Measurements from ENCODE around the gene RNF212.

The RNF212 gene

GRCh38 chr4:1030031-1030430 lies 83.3 kb downstream of the RNF212 start:
- H3K4me3 ChIP-seq (ENCODE audit: low read depth in 1 of 2, low read length in 2 of 2) = no peak overlapping the region
- H3K9ac ChIP-seq (ENCODE audit: low read depth in 1 of 2, low read length in 2 of 2) = no peak overlapping the region
- H3K27ac ChIP-seq (ENCODE audit: low read depth, low read length) = no peak overlapping the region
- H3K36me3 ChIP-seq (ENCODE audit: control insufficient read depth in 1 of 2, insufficient read depth in 2 of 2, low read length in 2 of 2) = peaks cover 3 to 10% of the 10 kb centered on the region in 2 donors
- H3K9me3 ChIP-seq (ENCODE audit: control insufficient read depth in 1 of 2, low read length in 2 of 2) = no peaks in the 10 kb centered on the region
- H3K27me3 ChIP-seq (ENCODE audit: control insufficient read depth in 1 of 2, insufficient read depth in 2 of 2, low read length in 2 of 2) = peaks cover 8 to 40% of the 10 kb centered on the region in 2 donors
- H3K4me1 ChIP-seq (ENCODE audit: control insufficient read depth in 1 of 2, insufficient read depth in 2 of 2, low read length in 2 of 2) = peaks cover 8 to 12% of the 10 kb centered on the region in 2 donors

DNA sequence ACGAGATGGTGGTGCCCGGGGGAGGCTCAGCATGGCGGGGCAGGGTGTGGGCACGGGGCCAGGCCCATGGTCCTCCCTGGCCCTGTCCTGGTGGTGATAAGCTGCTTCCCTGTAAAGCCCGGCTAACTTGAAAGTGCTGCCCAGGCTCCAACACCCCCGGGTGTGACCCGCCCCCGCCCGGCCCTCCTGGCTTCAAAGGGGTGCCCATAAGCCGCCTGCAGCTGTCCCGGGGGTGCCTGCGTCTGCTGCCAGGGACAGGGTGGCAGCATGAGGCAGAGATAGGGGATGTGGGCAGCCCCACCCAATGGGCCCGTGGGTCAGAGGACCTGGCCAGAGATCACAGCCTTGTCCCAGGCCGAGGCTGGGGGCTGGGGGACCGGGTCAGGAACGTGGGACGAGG lies 83.8 kb downstream of the RNF212 start:
- Histone ChIP-seq H3K27ac (ENCODE audit: low read depth, low read length) (no peak overlapping the region), H3K27me3 (ENCODE audit: control insufficient read depth in 1 of 2, insufficient read depth in 2 of 2, low read length in 2 of 2) (peaks cover 8 to 40% of the 10 kb centered on the region in 2 donors), H3K9me3 (ENCODE audit: control insufficient read depth in 1 of 2, low read length in 2 of 2) (no peaks in the 10 kb centered on the region), H3K36me3 (ENCODE audit: control insufficient read depth in 1 of 2, insufficient read depth in 2 of 2, low read length in 2 of 2) (peaks cover 3 to 12% of the 10 kb centered on the region in 2 donors), H3K9ac (ENCODE audit: low read depth in 1 of 2, low read length in 2 of 2) (no peak overlapping the region), H3K4me3 (ENCODE audit: low read depth in 1 of 2, low read length in 2 of 2) (no peak overlapping the region), H3K4me1 (ENCODE audit: control insufficient read depth in 1 of 2, insufficient read depth in 2 of 2, low read length in 2 of 2) (peaks cover 8 to 13% of the 10 kb centered on the region in 2 donors)

- H3K36me3 ChIP-seq (ENCODE audit: control insufficient read depth in 1 of 2, insufficient read depth in 2 of 2, low read length in 2 of 2) = peaks cover 3 to 12% of the 10 kb centered on the region in 2 donors
- peaks cover 5 to 13% of the 10 kb centered on the region in 2 donors for H3K4me1 ChIP-seq (ENCODE audit: control insufficient read depth in 1 of 2, insufficient read depth in 2 of 2, low read length in 2 of 2)
- no peaks in the 10 kb centered on the region for H3K9me3 ChIP-seq (ENCODE audit: control insufficient read depth in 1 of 2, low read length in 2 of 2)
- H3K27ac ChIP-seq (ENCODE audit: low read depth, low read length) = no peak overlapping the region
- no peak overlapping the region for H3K4me3 ChIP-seq (ENCODE audit: low read depth in 1 of 2, low read length in 2 of 2)
- H3K27me3 ChIP-seq (ENCODE audit: control insufficient read depth in 1 of 2, insufficient read depth in 2 of 2, low read length in 2 of 2) = peaks cover 8 to 36% of the 10 kb centered on the region in 2 donors
- H3K9ac ChIP-seq (ENCODE audit: low read depth in 1 of 2, low read length in 2 of 2) = no peak overlapping the region
Measured at GRCh38 chr4:1028574-1029220, 84.7 kb downstream of the RNF212 start.

GRCh38 chr4:1027915-1028238 lies 85.5 kb downstream of the RNF212 start:
- H3K9ac ChIP-seq (ENCODE audit: low read depth in 1 of 2, low read length in 2 of 2) = no peak overlapping the region
- H3K36me3 ChIP-seq (ENCODE audit: control insufficient read depth in 1 of 2, insufficient read depth in 2 of 2, low read length in 2 of 2) = peaks cover 3 to 12% of the 10 kb centered on the region in 2 donors
- peaks cover 8 to 28% of the 10 kb centered on the region in 2 donors for H3K27me3 ChIP-seq (ENCODE audit: control insufficient read depth in 1 of 2, insufficient read depth in 2 of 2, low read length in 2 of 2)
- no peak overlapping the region for H3K4me3 ChIP-seq (ENCODE audit: low read depth in 1 of 2, low read length in 2 of 2)
- no peak overlapping the region for H3K27ac ChIP-seq (ENCODE audit: low read depth, low read length)
- H3K9me3 ChIP-seq (ENCODE audit: control insufficient read depth in 1 of 2, low read length in 2 of 2) = no peaks in the 10 kb centered on the region
- H3K4me1 ChIP-seq (ENCODE audit: control insufficient read depth in 1 of 2, insufficient read depth in 2 of 2, low read length in 2 of 2) = peaks cover 5 to 13% of the 10 kb centered on the region in 2 donors

DNA sequence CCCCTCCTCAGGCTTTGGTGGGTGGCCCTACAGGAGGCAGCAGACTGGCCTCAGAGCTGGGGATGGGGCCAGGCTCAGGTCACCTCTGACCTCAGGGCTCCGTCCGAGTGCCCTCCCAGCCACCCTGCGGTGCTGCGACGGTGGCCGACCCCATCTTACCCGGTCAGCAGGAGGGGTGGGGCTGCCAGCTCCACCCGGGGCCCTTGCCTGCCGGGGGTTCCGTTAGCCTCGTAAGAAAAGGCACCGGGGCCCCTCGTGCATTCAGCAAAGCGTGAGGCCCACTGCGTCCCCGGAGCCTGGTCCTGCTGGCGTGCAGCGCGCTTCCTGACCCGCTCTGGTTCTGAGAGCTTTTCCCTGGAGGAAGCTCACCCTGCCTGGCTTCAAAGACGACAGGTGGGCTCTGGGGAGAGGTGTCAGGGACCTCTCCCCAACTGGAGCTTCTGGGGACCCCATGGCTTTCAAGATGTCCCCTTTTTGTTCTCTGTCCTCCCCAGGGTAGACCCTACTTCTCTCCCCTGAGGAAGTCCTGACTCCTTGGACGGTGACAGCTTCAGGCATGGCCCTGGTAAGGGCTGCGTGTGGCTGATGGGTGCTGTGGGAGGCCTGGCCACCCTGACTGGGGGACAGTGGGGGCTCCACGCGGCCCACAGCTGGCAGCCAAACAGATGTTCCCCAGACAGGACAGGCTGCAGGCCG lies 86.0 kb downstream of the RNF212 start:
- H3K4me1 ChIP-seq (ENCODE audit: control insufficient read depth in 1 of 2, insufficient read depth in 2 of 2, low read length in 2 of 2) = peaks cover 5 to 16% of the 10 kb centered on the region in 2 donors
- H3K4me3 ChIP-seq (ENCODE audit: low read depth in 1 of 2, low read length in 2 of 2) = no peak overlapping the region
- H3K9ac ChIP-seq (ENCODE audit: low read depth in 1 of 2, low read length in 2 of 2) = no peak overlapping the region
- peaks cover 3 to 12% of the 10 kb centered on the region in 2 donors for H3K36me3 ChIP-seq (ENCODE audit: control insufficient read depth in 1 of 2, insufficient read depth in 2 of 2, low read length in 2 of 2)
- peaks cover 8 to 27% of the 10 kb centered on the region in 2 donors for H3K27me3 ChIP-seq (ENCODE audit: control insufficient read depth in 1 of 2, insufficient read depth in 2 of 2, low read length in 2 of 2)
- no peak overlapping the region for H3K27ac ChIP-seq (ENCODE audit: low read depth, low read length)
- H3K9me3 ChIP-seq (ENCODE audit: control insufficient read depth in 1 of 2, low read length in 2 of 2) = no peaks in the 10 kb centered on the region

GRCh38 chr4:1026115-1026514 lies 87.2 kb downstream of the RNF212 start:
- H3K4me3 ChIP-seq (ENCODE audit: low read depth in 1 of 2, low read length in 2 of 2) = peak overlapping the region in 1 of 2 donors; percentile 38
- peaks cover 3 to 12% of the 10 kb centered on the region in 2 donors for H3K36me3 ChIP-seq (ENCODE audit: control insufficient read depth in 1 of 2, insufficient read depth in 2 of 2, low read length in 2 of 2)
- H3K27me3 ChIP-seq (ENCODE audit: control insufficient read depth in 1 of 2, insufficient read depth in 2 of 2, low read length in 2 of 2) = peaks cover 8 to 27% of the 10 kb centered on the region in 2 donors
- peaks cover 5 to 20% of the 10 kb centered on the region in 2 donors for H3K4me1 ChIP-seq (ENCODE audit: control insufficient read depth in 1 of 2, insufficient read depth in 2 of 2, low read length in 2 of 2)
- no peak overlapping the region for H3K9ac ChIP-seq (ENCODE audit: low read depth in 1 of 2, low read length in 2 of 2)
- H3K27ac ChIP-seq (ENCODE audit: low read depth, low read length) = no peak overlapping the region
- no peaks in the 10 kb centered on the region for H3K9me3 ChIP-seq (ENCODE audit: control insufficient read depth in 1 of 2, low read length in 2 of 2)

DNA sequence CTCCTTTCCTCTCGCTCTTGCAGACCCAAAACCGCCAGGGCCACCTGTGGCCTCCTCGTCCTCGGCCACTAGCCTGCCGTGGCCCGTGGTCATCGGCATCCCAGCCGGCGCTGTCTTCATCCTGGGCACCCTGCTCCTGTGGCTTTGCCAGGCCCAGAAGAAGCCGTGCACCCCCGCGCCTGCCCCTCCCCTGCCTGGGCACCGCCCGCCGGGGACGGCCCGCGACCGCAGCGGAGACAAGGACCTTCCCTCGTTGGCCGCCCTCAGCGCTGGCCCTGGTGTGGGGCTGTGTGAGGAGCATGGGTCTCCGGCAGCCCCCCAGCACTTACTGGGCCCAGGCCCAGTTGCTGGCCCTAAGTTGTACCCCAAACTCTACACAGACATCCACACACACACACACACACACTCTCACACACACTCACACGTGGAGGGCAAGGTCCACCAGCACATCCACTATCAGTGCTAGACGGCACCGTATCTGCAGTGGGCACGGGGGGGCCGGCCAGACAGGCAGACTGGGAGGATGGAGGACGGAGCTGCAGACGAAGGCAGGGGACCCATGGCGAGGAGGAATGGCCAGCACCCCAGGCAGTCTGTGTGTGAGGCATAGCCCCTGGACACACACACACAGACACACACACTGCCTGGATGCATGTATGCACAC lies 88.3 kb downstream of the RNF212 start:
- H3K9me3 ChIP-seq (ENCODE audit: control insufficient read depth in 1 of 2, low read length in 2 of 2) = no peaks in the 10 kb centered on the region
- H3K4me1 ChIP-seq (ENCODE audit: control insufficient read depth in 1 of 2, insufficient read depth in 2 of 2, low read length in 2 of 2) = peaks cover 5 to 20% of the 10 kb centered on the region in 2 donors
- no peak overlapping the region for H3K9ac ChIP-seq (ENCODE audit: low read depth in 1 of 2, low read length in 2 of 2)
- no peak overlapping the region for H3K27ac ChIP-seq (ENCODE audit: low read depth, low read length)
- no peak overlapping the region for H3K4me3 ChIP-seq (ENCODE audit: low read depth in 1 of 2, low read length in 2 of 2)
- H3K36me3 ChIP-seq (ENCODE audit: control insufficient read depth in 1 of 2, insufficient read depth in 2 of 2, low read length in 2 of 2) = peaks cover 3 to 12% of the 10 kb centered on the region in 2 donors
- peaks cover 8 to 22% of the 10 kb centered on the region in 2 donors for H3K27me3 ChIP-seq (ENCODE audit: control insufficient read depth in 1 of 2, insufficient read depth in 2 of 2, low read length in 2 of 2)

DNA sequence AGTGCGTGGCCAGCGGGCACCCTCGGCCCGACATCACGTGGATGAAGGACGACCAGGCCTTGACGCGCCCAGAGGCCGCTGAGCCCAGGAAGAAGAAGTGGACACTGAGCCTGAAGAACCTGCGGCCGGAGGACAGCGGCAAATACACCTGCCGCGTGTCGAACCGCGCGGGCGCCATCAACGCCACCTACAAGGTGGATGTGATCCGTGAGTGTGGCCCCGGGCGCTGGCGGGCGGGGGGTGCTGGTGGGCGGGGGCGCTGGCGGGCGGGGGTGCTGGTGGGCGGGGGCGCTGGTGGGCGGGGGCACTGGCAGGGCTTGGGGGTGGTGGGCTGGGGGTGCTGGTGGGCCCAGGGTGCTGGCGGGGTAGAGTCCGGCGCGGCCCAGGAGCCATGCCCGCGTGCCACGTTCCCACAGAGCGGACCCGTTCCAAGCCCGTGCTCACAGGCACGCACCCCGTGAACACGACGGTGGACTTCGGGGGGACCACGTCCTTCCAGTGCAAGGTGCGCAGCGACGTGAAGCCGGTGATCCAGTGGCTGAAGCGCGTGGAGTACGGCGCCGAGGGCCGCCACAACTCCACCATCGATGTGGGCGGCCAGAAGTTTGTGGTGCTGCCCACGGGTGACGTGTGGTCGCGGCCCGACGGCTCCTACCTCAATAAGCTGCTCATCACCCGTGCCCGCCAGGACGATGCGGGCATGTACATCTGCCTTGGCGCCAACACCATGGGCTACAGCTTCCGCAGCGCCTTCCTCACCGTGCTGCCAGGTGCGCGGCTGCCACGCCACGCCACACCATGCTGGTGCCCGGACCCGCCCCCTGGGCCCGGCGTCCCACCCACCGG lies 89.2 kb downstream of the RNF212 start:
- H3K27ac ChIP-seq (ENCODE audit: low read depth, low read length) = no peak overlapping the region
- no peak overlapping the region for H3K4me3 ChIP-seq (ENCODE audit: low read depth in 1 of 2, low read length in 2 of 2)
- H3K9ac ChIP-seq (ENCODE audit: low read depth in 1 of 2, low read length in 2 of 2) = no peak overlapping the region
- H3K27me3 ChIP-seq (ENCODE audit: control insufficient read depth in 1 of 2, insufficient read depth in 2 of 2, low read length in 2 of 2) = peaks cover 5 to 15% of the 10 kb centered on the region in 2 donors
- H3K36me3 ChIP-seq (ENCODE audit: control insufficient read depth in 1 of 2, insufficient read depth in 2 of 2, low read length in 2 of 2) = peaks cover 3 to 12% of the 10 kb centered on the region in 2 donors
- H3K9me3 ChIP-seq (ENCODE audit: control insufficient read depth in 1 of 2, low read length in 2 of 2) = no peaks in the 10 kb centered on the region
- peaks cover 5 to 20% of the 10 kb centered on the region in 2 donors for H3K4me1 ChIP-seq (ENCODE audit: control insufficient read depth in 1 of 2, insufficient read depth in 2 of 2, low read length in 2 of 2)

DNA sequence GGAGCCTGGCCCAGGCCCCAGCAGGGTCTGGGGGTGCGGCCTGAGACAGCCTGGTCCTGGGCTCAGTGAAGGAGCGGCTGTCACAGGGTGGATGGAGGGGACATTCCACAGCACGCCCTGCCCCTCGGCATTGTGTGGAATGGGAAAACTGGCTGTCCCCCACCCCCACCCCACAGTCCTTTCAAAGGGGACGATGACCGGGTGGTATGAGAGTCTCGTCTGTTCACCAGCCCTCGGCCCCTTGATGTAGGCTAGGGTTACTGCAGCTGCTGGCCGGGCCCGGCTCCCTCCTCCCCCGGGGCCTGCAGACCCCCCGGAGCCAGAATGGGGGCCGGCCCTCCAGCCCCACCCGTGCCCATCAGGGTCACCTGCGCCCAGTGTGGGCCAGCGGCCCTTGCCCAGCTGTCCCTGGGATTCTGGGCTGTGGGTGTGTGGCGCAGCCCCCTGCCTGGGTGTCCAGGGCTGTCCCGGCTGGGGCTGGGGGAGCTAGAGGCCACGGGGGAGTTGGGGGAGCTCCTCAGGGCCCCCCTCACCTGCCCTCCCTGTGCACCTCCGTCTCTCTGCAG lies 90.2 kb downstream of the RNF212 start:
- H3K9me3 ChIP-seq (ENCODE audit: control insufficient read depth in 1 of 2, low read length in 2 of 2) = no peaks in the 10 kb centered on the region
- peaks cover 0 to 7% of the 10 kb centered on the region in 2 donors for H3K27me3 ChIP-seq (ENCODE audit: control insufficient read depth in 1 of 2, insufficient read depth in 2 of 2, low read length in 2 of 2)
- H3K4me3 ChIP-seq (ENCODE audit: low read depth in 1 of 2, low read length in 2 of 2) = no peak overlapping the region
- no peak overlapping the region for H3K9ac ChIP-seq (ENCODE audit: low read depth in 1 of 2, low read length in 2 of 2)
- H3K27ac ChIP-seq (ENCODE audit: low read depth, low read length) = no peak overlapping the region
- peaks cover 3 to 12% of the 10 kb centered on the region in 2 donors for H3K36me3 ChIP-seq (ENCODE audit: control insufficient read depth in 1 of 2, insufficient read depth in 2 of 2, low read length in 2 of 2)
- peaks cover 5 to 20% of the 10 kb centered on the region in 2 donors for H3K4me1 ChIP-seq (ENCODE audit: control insufficient read depth in 1 of 2, insufficient read depth in 2 of 2, low read length in 2 of 2)

Data from duodenal mucosa (tissue), 2 donors.